H9 (cell line): Measurements from ENCODE around the gene OR51V1. TPM values are rescaled to one million over a fixed set of nuclear protein-coding genes. Genes with fewer than 3 reads are reported as not detected.

Source experiments
- DNase-seq: peaks from one replicate; pipeline ENCODE4 v3.0.0-alpha.2; 2017
- H2AFZ ChIP-seq: one replicate; pipeline ENCODE4 v1.6.1; 2013; ENCODE audit warnings: mild to moderate bottlenecking, low read length, control low read depth, moderate library complexity
- H2AK5ac ChIP-seq: 2 replicates; pipeline ENCODE4 v1.6.1; 2013; ENCODE audit warnings: low read length, control low read depth, mixed read lengths; ENCODE audit not compliant: insufficient read length
- H2BK120ac ChIP-seq: one replicate; pipeline ENCODE4 v1.6.1; 2013; ENCODE audit warnings: low read depth, mild to moderate bottlenecking, low read length, control low read depth, inconsistent platforms; ENCODE audit not compliant: poor library complexity, severe bottlenecking
- H2BK12ac ChIP-seq: 2 replicates; pipeline ENCODE4 v1.6.1; 2013; ENCODE audit warnings: low read length, control low read depth, mixed read lengths, low read depth; ENCODE audit not compliant: insufficient read length
- H2BK15ac ChIP-seq: 2 replicates; pipeline ENCODE4 v1.6.1; 2013; ENCODE audit warnings: low read depth, low read length, control low read depth
- H2BK20ac ChIP-seq: one replicate; pipeline ENCODE4 v1.6.1; 2013; ENCODE audit warnings: low read depth, mild to moderate bottlenecking, low read length, control low read depth, inconsistent platforms; ENCODE audit not compliant: poor library complexity, severe bottlenecking
- H2BK5ac ChIP-seq: 2 replicates; pipeline ENCODE4 v1.6.1; 2013; ENCODE audit warnings: low read length, control low read depth, mixed read lengths; ENCODE audit not compliant: insufficient read length
- H3K14ac ChIP-seq: 2 replicates; pipeline ENCODE4 v1.6.1; 2013; ENCODE audit warnings: low read length, control low read depth; ENCODE audit not compliant: insufficient read depth
- H3K18ac ChIP-seq: 2 replicates; pipeline ENCODE4 v1.6.1; 2013; ENCODE audit warnings: low read depth, mild to moderate bottlenecking, mixed read lengths, low read length, control low read depth; ENCODE audit not compliant: insufficient read length
- H3K23ac ChIP-seq: 2 replicates; pipeline ENCODE4 v1.6.1; 2013; ENCODE audit warnings: low read length, control low read depth, mixed read lengths, low read depth; ENCODE audit not compliant: insufficient read length
- H3K23me2 ChIP-seq: 2 replicates; pipeline ENCODE4 v1.6.1; 2013; ENCODE audit warnings: low read depth, mild to moderate bottlenecking, mixed read lengths, low read length, control low read depth; ENCODE audit not compliant: insufficient read length, poor library complexity, severe bottlenecking
- H3K27ac ChIP-seq: 2 replicates; pipeline ENCODE4 v1.5.1; 2013; ENCODE audit warnings: low read length, control low read depth, mixed read lengths, low read depth; ENCODE audit not compliant: insufficient read length
- H3K27me3 ChIP-seq: 2 replicates; pipeline ENCODE4 v1.6.1; 2013; ENCODE audit warnings: low read length, control low read depth, inconsistent platforms; ENCODE audit not compliant: insufficient read depth
- H3K4ac ChIP-seq: 2 replicates; pipeline ENCODE4 v1.6.1; 2013; ENCODE audit warnings: low read depth, mild to moderate bottlenecking, control low read depth, inconsistent platforms, low read length, moderate library complexity
- H3K4me1 ChIP-seq: 2 replicates; pipeline ENCODE4 v1.6.1; 2013; ENCODE audit warnings: low read length, control low read depth, inconsistent platforms; ENCODE audit not compliant: insufficient read depth
- H3K4me2 ChIP-seq: 2 replicates; pipeline ENCODE4 v1.6.1; 2013; ENCODE audit warnings: low read length, control low read depth, mixed read lengths; ENCODE audit not compliant: insufficient read length, insufficient read depth
- H3K56ac ChIP-seq: 2 replicates; pipeline ENCODE4 v1.6.1; 2013; ENCODE audit warnings: low read depth, mild to moderate bottlenecking, mixed read lengths, low read length, control low read depth; ENCODE audit not compliant: insufficient read length
- H3K79me1 ChIP-seq: 2 replicates; pipeline ENCODE4 v1.6.1; 2013; ENCODE audit warnings: low read depth, mild to moderate bottlenecking, moderate library complexity, low read length, control low read depth, inconsistent platforms; ENCODE audit not compliant: insufficient read depth, poor library complexity, severe bottlenecking
- H3K79me2 ChIP-seq: 2 replicates; pipeline ENCODE4 v1.6.1; 2013; ENCODE audit warnings: low read length, control low read depth, inconsistent platforms; ENCODE audit not compliant: insufficient read depth
- H3K9ac ChIP-seq: 2 replicates; pipeline ENCODE4 v1.6.1; 2013; ENCODE audit warnings: low read length, control low read depth, mixed read lengths; ENCODE audit not compliant: insufficient read length; ENCODE audit errors: extremely low read depth
- H3K9me3 ChIP-seq: one replicate; pipeline ENCODE4 v1.6.1; 2013; ENCODE audit warnings: low read depth, low read length, inconsistent platforms; ENCODE audit not compliant: control insufficient read depth
- H3T11ph ChIP-seq: one replicate; pipeline ENCODE4 v1.6.1; 2013; ENCODE audit warnings: mild to moderate bottlenecking, low read length, control low read depth, inconsistent platforms
- H4K20me1 ChIP-seq: one replicate; pipeline ENCODE4 v1.6.1; 2013; ENCODE audit not compliant: control insufficient read depth, insufficient read length, insufficient read depth
- H4K5ac ChIP-seq: 2 replicates; pipeline ENCODE4 v1.6.1; 2013; ENCODE audit warnings: low read depth, mild to moderate bottlenecking, mixed read lengths, low read length, control low read depth; ENCODE audit not compliant: insufficient read length
- H4K8ac ChIP-seq: replicated peaks from 2 replicates; pipeline ENCODE4 v1.6.1; 2013; ENCODE audit warnings: low read length, control low read depth, mixed read lengths, low read depth; ENCODE audit not compliant: insufficient read length
- H4K91ac ChIP-seq: 2 replicates; pipeline ENCODE4 v1.6.1; 2013; ENCODE audit warnings: low read depth, mild to moderate bottlenecking, moderate library complexity, mixed read lengths, low read length, control low read depth; ENCODE audit not compliant: insufficient read length
- H3K27ac Mint-ChIP-seq, 3 experiments: 2 replicates in 2 of 3; 3 replicates in 1 of 3; pipeline ENCODE4 v1.8.0; 2020 to 2021; ENCODE audit warnings: mixed read lengths in 3 of 3, mild to moderate bottlenecking in 1 of 3, moderate library complexity in 1 of 3
- H3K27me3 Mint-ChIP-seq: 2 replicates; pipeline ENCODE4 v1.8.0; 2021; ENCODE audit warnings: low read depth, mild to moderate bottlenecking, moderate library complexity, mixed read lengths
- H3K36me3 Mint-ChIP-seq, 3 experiments: 2 replicates in 2 of 3; 3 replicates in 1 of 3; pipeline ENCODE4 v1.8.0; 2020 to 2021; ENCODE audit warnings: low read depth in 3 of 3, mixed read lengths in 3 of 3; ENCODE audit not compliant: insufficient read depth in 1 of 3
- H3K4me1 Mint-ChIP-seq, 2 experiments: 2 replicates each; pipeline ENCODE4 v1.8.0; 2020; ENCODE audit warnings: mixed read lengths in 2 of 2
- H3K4me3 Mint-ChIP-seq, 2 experiments: 2 replicates in 1 of 2; 3 replicates in 1 of 2; pipeline ENCODE4 v1.8.0; 2020 to 2021; ENCODE audit warnings: mild to moderate bottlenecking in 2 of 2, mixed read lengths in 2 of 2, moderate library complexity in 1 of 2
- H3K9me3 Mint-ChIP-seq, 2 experiments: 2 replicates in 1 of 2; 3 replicates in 1 of 2; pipeline ENCODE4 v1.8.0; 2020; ENCODE audit warnings: mild to moderate bottlenecking in 2 of 2, mixed read lengths in 2 of 2, moderate library complexity in 1 of 2
- WGBS: extraction: QIAGEN DNeasy Blood & Tissue Kit; methylation state at CpG from one replicate; pipeline ENCODE4 v1.1.7; 2013; ENCODE audit warnings: missing lambda C conversion rate, low lambda C conversion rate, mixed read lengths; ENCODE audit not compliant: insufficient read length; ENCODE audit errors: extremely low coverage; 5-methylcytosine and 5-hydroxymethylcytosine counted together
- total RNA-seq: library from RNA; stranded (reverse); gene quantifications from 2 replicates; pipeline ENCODE4 v1.2.1, GENCODE V29; 2021
- TF ChIP-seq, protein P1 (sequence below): fragments of 200-600 bp; sonication (generic); conservative IDR thresholded peaks from 3 replicates; pipeline ENCODE4 v1.8.0; 2021; ENCODE audit warnings: antibody characterized with exemption, mild to moderate bottlenecking

OR51V1 gene
- total RNA-seq, 1 experiment from 2014 or later, result not detected

DNA sequence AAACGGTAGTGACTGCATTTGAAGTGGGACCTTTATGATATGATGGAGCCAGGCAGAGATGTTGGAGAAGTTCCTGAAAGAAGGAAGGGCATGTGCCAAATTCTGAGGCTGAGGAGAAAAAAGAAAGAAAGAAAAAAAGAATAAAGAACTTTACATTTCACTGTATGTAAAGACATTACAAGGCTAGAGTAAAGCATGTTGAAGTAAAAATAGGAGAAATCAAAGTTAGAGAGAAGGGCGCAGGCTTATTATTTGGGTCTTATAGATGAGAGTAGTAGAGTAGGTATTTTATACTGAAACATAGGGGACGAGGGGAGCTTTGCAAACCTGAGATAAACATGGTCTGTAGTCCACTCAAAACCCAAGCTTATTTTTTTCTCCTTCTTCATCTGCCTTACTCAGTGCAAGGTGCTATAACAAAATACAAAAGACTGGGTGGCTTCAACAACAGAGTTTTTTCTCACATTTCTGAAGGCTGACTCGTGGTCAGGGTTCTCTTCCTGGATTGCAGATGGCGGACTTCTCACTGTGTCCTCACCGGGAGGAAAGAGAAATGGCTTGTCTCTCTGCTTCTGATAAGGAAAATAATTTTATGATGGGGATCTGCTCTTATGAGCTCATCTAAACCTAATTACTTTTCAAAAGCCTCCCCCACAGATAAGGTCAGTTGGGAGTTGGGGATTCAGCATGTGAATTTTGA, 46.4 kb upstream of the OR51V1 start:
- Histone ChIP-seq H3K14ac (no peak overlapping the region), H2AK5ac (no peak overlapping the region), H2BK20ac (no peak overlapping the region), H2BK5ac (no peak overlapping the region), H2AFZ (no peak overlapping the region), H4K91ac (no peak overlapping the region), H3K23me2 (no peaks in the 10 kb centered on the region), H3K4me1 (no peaks in the 10 kb centered on the region), H3K4me2 (no peak overlapping the region), H4K8ac (no peak overlapping the region), H3T11ph (no peak overlapping the region), H3K79me2 (no peaks in the 10 kb centered on the region), H3K79me1 (no peaks in the 10 kb centered on the region), H4K5ac (no peak overlapping the region), H4K20me1 (no peaks in the 10 kb centered on the region), H3K9ac (no peak overlapping the region), H3K56ac (no peak overlapping the region), H2BK12ac (no peak overlapping the region), H3K9me3 (no peaks in the 10 kb centered on the region), H2BK15ac (no peak overlapping the region), H3K27me3 (no peaks in the 10 kb centered on the region), H3K4ac (no peak overlapping the region), H2BK120ac (no peak overlapping the region), H3K23ac (no peak overlapping the region), H3K18ac (no peak overlapping the region), H3K27ac (no peak overlapping the region)
- WGBS, result no CpG with 5 or more reads among the region's 6 CpGs
- DNase-seq, result no peak
- Mint-ChIP-seq H3K27ac (no peak overlapping the region), H3K36me3 (no peaks in the 10 kb centered on the region), H3K27me3 (peaks cover 5% of the 10 kb centered on the region), H3K4me3 (no peak overlapping the region), H3K9me3 (no peaks in the 10 kb centered on the region), H3K4me1 (no peaks in the 10 kb centered on the region)
- TF ChIP-seq, protein P1, sequence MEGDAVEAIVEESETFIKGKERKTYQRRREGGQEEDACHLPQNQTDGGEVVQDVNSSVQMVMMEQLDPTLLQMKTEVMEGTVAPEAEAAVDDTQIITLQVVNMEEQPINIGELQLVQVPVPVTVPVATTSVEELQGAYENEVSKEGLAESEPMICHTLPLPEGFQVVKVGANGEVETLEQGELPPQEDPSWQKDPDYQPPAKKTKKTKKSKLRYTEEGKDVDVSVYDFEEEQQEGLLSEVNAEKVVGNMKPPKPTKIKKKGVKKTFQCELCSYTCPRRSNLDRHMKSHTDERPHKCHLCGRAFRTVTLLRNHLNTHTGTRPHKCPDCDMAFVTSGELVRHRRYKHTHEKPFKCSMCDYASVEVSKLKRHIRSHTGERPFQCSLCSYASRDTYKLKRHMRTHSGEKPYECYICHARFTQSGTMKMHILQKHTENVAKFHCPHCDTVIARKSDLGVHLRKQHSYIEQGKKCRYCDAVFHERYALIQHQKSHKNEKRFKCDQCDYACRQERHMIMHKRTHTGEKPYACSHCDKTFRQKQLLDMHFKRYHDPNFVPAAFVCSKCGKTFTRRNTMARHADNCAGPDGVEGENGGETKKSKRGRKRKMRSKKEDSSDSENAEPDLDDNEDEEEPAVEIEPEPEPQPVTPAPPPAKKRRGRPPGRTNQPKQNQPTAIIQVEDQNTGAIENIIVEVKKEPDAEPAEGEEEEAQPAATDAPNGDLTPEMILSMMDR, result no peak
